GM23248 (cell line): ENCODE data around the gene PLIN5. TPM values are rescaled to one million over a fixed set of nuclear protein-coding genes. Genes with fewer than 3 reads are reported as not detected.

Source experiments
- DNase-seq: peaks from one replicate; pipeline ENCODE4 v3.0.0-alpha.2; 2015
- H2AFZ ChIP-seq: fragments of 200-600 bp; sonication (generic); 2 replicates; pipeline ENCODE4 v1.6.1; 2016; ENCODE audit warnings: antibody characterized with exemption
- H3F3A ChIP-seq: fragments of 200-600 bp; sonication (generic); 2 replicates; pipeline ENCODE4 v1.6.1; 2016; ENCODE audit warnings: mild to moderate bottlenecking, antibody characterized with exemption, mixed run types; ENCODE audit not compliant: insufficient read depth
- H3K27ac ChIP-seq: fragments of 200-600 bp; sonication (generic); 2 replicates; pipeline ENCODE4 v1.5.1; 2016; ENCODE audit warnings: mild to moderate bottlenecking
- H3K27me3 ChIP-seq: fragments of 200-600 bp; sonication (generic); replicated peaks from 2 replicates; pipeline ENCODE4 v1.6.1; 2016; ENCODE audit warnings: mild to moderate bottlenecking; ENCODE audit not compliant: insufficient read depth
- H3K36me3 ChIP-seq: fragments of 200-600 bp; sonication (generic); 2 replicates; pipeline ENCODE4 v1.6.1; 2016; ENCODE audit warnings: low read depth, mild to moderate bottlenecking
- H3K4me1 ChIP-seq: fragments of 200-600 bp; sonication (generic); 2 replicates; pipeline ENCODE4 v1.6.1; 2016; ENCODE audit warnings: mild to moderate bottlenecking; ENCODE audit not compliant: insufficient read depth
- H3K4me2 ChIP-seq: fragments of 200-600 bp; sonication (generic); one replicate; pipeline ENCODE4 v1.6.1; 2016; ENCODE audit warnings: mild to moderate bottlenecking; ENCODE audit not compliant: unreplicated experiment
- H3K4me3 ChIP-seq: fragments of 200-600 bp; sonication (generic); 2 replicates; pipeline ENCODE4 v1.5.1; 2016; ENCODE audit warnings: mild to moderate bottlenecking
- H3K79me2 ChIP-seq: fragments of 200-600 bp; sonication (generic); 2 replicates; pipeline ENCODE4 v1.6.1; 2016; ENCODE audit warnings: mild to moderate bottlenecking; ENCODE audit not compliant: insufficient read depth
- H3K9ac ChIP-seq: fragments of 200-600 bp; sonication (generic); 2 replicates; pipeline ENCODE4 v1.6.1; 2016; ENCODE audit warnings: mild to moderate bottlenecking
- H3K9me2 ChIP-seq: fragments of 200-600 bp; sonication (generic); 2 replicates; pipeline ENCODE4 v1.6.1; 2016; ENCODE audit warnings: mixed run types, mild to moderate bottlenecking, moderate library complexity; ENCODE audit not compliant: insufficient read depth
- H3K9me3 ChIP-seq: fragments of 200-600 bp; sonication (generic); one replicate; pipeline ENCODE4 v1.6.1; 2017; ENCODE audit warnings: low read depth
- H4K20me1 ChIP-seq: fragments of 200-600 bp; sonication (generic); 2 replicates; pipeline ENCODE4 v1.6.0; 2016; ENCODE audit not compliant: insufficient read depth
- EZH2 ChIP-seq: fragments of 200-600 bp; sonication (generic); IDR thresholded peaks from 2 replicates; pipeline ENCODE4 v1.6.1; 2018; ENCODE audit warnings: antibody characterized with exemption, mild to moderate bottlenecking; ENCODE audit not compliant: insufficient read depth, poor library complexity, severe bottlenecking
- EZH2phosphoT487 ChIP-seq: fragments of 200-600 bp; sonication (generic); IDR thresholded peaks from 2 replicates; pipeline ENCODE4 v1.6.1; 2018; ENCODE audit warnings: antibody characterized with exemption, moderate library complexity, mild to moderate bottlenecking, low read depth; ENCODE audit not compliant: insufficient read depth
- WGBS, 2 experiments: methylation state at CpG; one replicate each; pipeline ENCODE4 v1.1.6; 2015 to 2017; ENCODE audit warnings: low lambda C conversion rate in 2 of 2, low coverage in 1 of 2; ENCODE audit errors: missing lambda C conversion rate in 2 of 2; 5-methylcytosine and 5-hydroxymethylcytosine counted together
- in situ Hi-C: fragments of 300-500 bp; cut with MboI; formaldehyde crosslinking; loops from 2 replicates; pipeline ENCODE4 v1.15.0; 2020
- polyA plus RNA-seq: library from polyadenylated mRNA; unstranded; fragments of >200 nt; fragmentation: Nextera tagmentation; extraction: Ambion mirVana; gene quantifications from 2 replicates; pipeline ENCODE4 v1.2.1, GENCODE V29; 2016
- total RNA-seq: library from RNA; depleted of rRNA; stranded (reverse); fragments of >200 nt; shearing (Covaris generic); gene quantifications from 2 replicates; pipeline ENCODE4 v1.2.3, GENCODE V29; 2014

PLIN5 gene
- total and polyA plus RNA-seq, 2 experiments from 2014 or later: not detected

- in situ Hi-C loops: no loop called here
- no peak overlapping the region for H3K4me3 ChIP-seq
- no peaks in the 10 kb centered on the region for H3K4me1 ChIP-seq
- no peak overlapping the region for H3K4me2 ChIP-seq
- no peaks in the 10 kb centered on the region for H4K20me1 ChIP-seq
- 51 to 55% methylated on average over 12 of the region's 12 CpGs for WGBS, 2 experiments
- H2AFZ ChIP-seq: no peak overlapping the region
- no peaks in the 10 kb centered on the region for H3K79me2 ChIP-seq
- no peaks in the 10 kb centered on the region for H3K9me2 ChIP-seq
- H3K27me3 ChIP-seq: peaks cover 23% of the 10 kb centered on the region
- H3K9ac ChIP-seq: no peak overlapping the region
- DNase-seq: peak; percentile 33
- TF ChIP-seq EZH2phosphoT487: no peak
- no peak for TF ChIP-seq EZH2
- no peaks in the 10 kb centered on the region for H3K36me3 ChIP-seq
- no peaks in the 10 kb centered on the region for H3F3A ChIP-seq
- H3K9me3 ChIP-seq: no peaks in the 10 kb centered on the region
- H3K27ac ChIP-seq: no peak overlapping the region
Measured at GRCh38 chr19:4541114-4541805, 6.2 kb upstream of the PLIN5 start.

DNA sequence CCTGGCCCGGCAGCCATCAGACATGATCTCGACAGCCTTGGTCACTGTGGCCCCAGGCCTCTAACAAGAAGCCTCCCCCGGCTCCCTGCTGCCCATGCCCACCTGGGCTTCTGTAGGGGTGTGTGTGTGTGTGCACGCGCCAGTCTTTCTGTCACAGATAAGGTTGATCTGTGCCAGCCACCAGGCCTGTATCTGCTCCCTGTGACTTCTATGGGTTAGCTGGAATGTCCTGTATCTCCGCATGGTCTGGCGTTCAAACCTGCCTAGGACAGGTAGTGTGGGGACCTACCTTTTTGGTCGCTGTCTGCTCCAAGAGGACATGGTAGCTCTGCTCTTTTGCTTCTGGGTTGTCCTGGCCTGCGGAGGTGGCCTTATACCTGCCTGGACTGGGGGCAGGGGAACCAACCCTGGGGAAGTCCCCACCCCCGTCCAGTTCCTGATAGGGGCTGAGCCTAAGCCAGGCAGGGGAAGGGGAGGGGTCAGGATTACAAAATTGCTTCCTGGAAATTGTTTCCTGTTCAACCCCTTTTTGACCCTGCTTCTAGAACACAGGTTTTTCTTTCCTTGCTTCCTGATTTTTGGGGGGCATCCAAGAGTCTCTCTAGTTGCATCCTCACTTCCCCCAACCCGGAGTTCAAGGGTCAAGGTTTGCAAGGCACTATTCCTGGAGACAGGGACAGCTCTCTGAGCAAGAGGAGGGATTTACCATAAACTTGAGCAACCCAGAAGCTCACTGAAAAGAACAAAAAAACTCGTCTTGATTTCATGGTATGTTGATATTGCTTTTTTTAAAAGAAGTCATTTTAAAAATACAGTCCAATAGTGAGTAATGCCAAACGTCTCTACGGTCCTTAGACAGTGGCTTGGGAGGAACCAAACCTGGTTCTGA lies 4.9 kb upstream of the PLIN5 start, which contains the start of gene LRG1:
Gene LRG1, minus strand, starts transcription at position 344 of the 889 bp plus-strand sequence. Its CDS starts 23 bp downstream, at position 321.
- in situ Hi-C loops: no loop called here
- no peak for DNase-seq
- Histone ChIP-seq H3K4me2 (no peak within 1 kb of the TSS), H3K27ac (no peak within 1 kb of the TSS), H3K4me1 (no peaks in the 10 kb centered on the region), H2AFZ (no peak within 1 kb of the TSS), H3K27me3 (peaks cover 36% of the 10 kb centered on the region), H3K79me2 (no peaks in the 10 kb centered on the region), H3K4me3 (no peak within 1 kb of the TSS), H4K20me1 (no peaks in the 10 kb centered on the region), H3K36me3 (no peaks in the 10 kb centered on the region), H3F3A (no peaks in the 10 kb centered on the region), H3K9me3 (no peaks in the 10 kb centered on the region), H3K9me2 (no peaks in the 10 kb centered on the region), H3K9ac (no peak within 1 kb of the TSS)
- no peak for TF ChIP-seq EZH2
- no peak for TF ChIP-seq EZH2phosphoT487
- WGBS, 2 experiments: 67% methylated on average over 14 of the region's 14 CpGs

DNA sequence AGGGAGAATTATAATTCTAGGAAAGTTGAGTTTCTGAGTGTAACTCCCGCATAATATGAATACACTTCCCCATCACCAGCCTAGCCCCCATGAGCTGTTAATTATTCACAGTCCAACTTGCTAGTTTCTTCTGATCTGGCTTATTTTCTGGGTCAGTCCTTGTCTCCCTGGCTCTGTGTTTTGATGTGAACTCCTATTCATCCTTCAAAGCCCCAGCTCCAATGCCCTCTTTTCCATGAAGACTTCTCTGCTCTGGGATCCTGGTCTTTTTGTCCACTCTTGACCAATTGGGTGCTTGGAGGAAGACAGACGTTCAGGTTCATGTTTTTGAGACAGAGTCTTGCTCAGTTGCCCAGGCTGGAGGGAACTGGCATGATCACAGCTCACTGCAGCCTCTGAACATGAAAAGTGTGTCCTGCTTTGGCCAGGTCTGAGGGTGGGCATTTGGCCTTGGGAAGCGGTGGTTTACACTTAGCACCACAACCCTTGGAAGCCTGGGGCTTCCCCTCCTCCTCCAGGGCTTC lies 4.2 kb upstream of the PLIN5 start:
- no peaks in the 10 kb centered on the region for H3K9me2 ChIP-seq
- in situ Hi-C loops: no loop called here
- H3F3A ChIP-seq: no peaks in the 10 kb centered on the region
- no peaks in the 10 kb centered on the region for H3K79me2 ChIP-seq
- no peak overlapping the region for H3K9ac ChIP-seq
- no peak for TF ChIP-seq EZH2
- no peak for TF ChIP-seq EZH2phosphoT487
- H3K9me3 ChIP-seq: no peaks in the 10 kb centered on the region
- no peak overlapping the region for H2AFZ ChIP-seq
- H4K20me1 ChIP-seq: no peaks in the 10 kb centered on the region
- no peak overlapping the region for H3K4me3 ChIP-seq
- no peak overlapping the region for H3K4me2 ChIP-seq
- peaks cover 42% of the 10 kb centered on the region for H3K27me3 ChIP-seq
- DNase-seq: no peak
- no peaks in the 10 kb centered on the region for H3K4me1 ChIP-seq
- 53% methylated on average over 3 of the region's 3 CpGs for WGBS, 2 experiments
- no peaks in the 10 kb centered on the region for H3K36me3 ChIP-seq
- no peak overlapping the region for H3K27ac ChIP-seq

- H3K4me2 ChIP-seq: no peak overlapping the region
- H3K79me2 ChIP-seq: no peaks in the 10 kb centered on the region
- H3F3A ChIP-seq: no peaks in the 10 kb centered on the region
- no peak overlapping the region for H2AFZ ChIP-seq
- H4K20me1 ChIP-seq: no peaks in the 10 kb centered on the region
- no peaks in the 10 kb centered on the region for H3K4me1 ChIP-seq
- H3K4me3 ChIP-seq: no peak overlapping the region
- no peak overlapping the region for H3K9ac ChIP-seq
- peaks cover 46% of the 10 kb centered on the region for H3K27me3 ChIP-seq
- H3K9me3 ChIP-seq: no peaks in the 10 kb centered on the region
- no peak for TF ChIP-seq EZH2phosphoT487
- TF ChIP-seq EZH2: no peak
- H3K9me2 ChIP-seq: no peaks in the 10 kb centered on the region
- H3K36me3 ChIP-seq: no peaks in the 10 kb centered on the region
- in situ Hi-C loops: no loop called here
- H3K27ac ChIP-seq: no peak overlapping the region
- 92 to 93% methylated on average over 13 of the region's 13 CpGs for WGBS, 2 experiments
- DNase-seq: no peak
Measured at GRCh38 chr19:4538601-4538954, 3.6 kb upstream of the PLIN5 start.
